Measurements from ENCODE around the gene TRIM39. TPM values are rescaled to one million over a fixed set of nuclear protein-coding genes. Genes with fewer than 3 reads are reported as not detected.
"Not testable (repeated sequence)": the region's sequence is repeated elsewhere in the genome, so short reads cannot be mapped to it uniquely, and the experiment has no call there.

Gene TRIM39
- 9.4 and 10.0 TPM in 2 replicates for total RNA-seq (2012; rRNA removed)
- polyA plus RNA-seq (2012; rRNA removed), result 6.7 and 7.5 TPM in 2 replicates
- 3.4 and 3.8 TPM in 2 replicates for polyA plus RNA-seq (2012; cell fraction: cytosol; rRNA removed)
- polyA plus RNA-seq (2012; cell fraction: nucleus; rRNA removed; ENCODE audit: low replicate concordance), result 17.2 and 30.2 TPM in 2 replicates
- percentile 61 among the genes with signal in this experiment for Bru-seq, nascent RNA
- percentile 65 among the genes with signal in this experiment for BruChase-seq, experiment 1, labeled RNA remaining after a 6-hour chase
- BruChase-seq, experiment 2, labeled RNA remaining after a 2-hour chase, result percentile 72 among the genes with signal in this experiment
- long read RNA-seq, partial matches to known transcripts, result 4 of 14 reads
- long read RNA-seq, other reads (novel, unspliced or antisense), result 6 of 14 reads

DNA sequence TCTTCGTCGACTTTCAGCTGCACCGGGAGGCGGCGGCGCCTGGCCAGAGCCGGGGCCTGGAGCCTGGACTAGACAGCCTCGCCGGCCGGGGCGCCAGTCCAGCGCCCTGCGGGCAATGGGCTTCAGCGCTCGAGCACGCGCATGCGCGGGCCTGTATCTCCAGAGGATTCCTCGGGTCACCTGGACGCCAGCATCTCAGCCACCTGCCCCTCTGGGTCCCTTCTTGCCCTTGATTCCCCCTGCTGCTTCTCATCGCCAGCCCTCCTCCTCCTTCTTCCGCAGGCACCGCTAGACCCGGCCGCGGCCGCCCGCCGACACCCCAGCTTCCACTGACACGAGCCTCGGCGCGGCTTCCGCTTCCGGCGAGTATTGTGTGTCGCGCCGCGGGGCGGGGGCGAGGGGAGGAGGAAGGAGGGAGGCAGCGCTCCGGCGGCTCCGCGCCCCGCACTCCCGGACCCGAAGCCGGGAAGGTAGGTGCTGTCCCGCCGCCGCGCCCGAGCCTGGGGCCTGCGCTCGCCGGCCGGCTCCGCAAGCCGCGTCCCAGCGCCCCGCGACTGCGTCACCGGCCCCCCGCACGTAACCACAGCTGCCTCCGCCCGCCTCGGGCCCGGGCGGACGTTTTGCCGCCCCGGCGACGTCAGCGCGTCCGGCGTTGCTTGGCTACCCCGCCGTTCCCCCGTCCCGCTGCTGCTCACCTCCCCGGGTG lies at the start of gene TRIM39:
Gene TRIM39 (plus strand): TSS at position 402 of the 706 bp plus-strand sequence. CDS start 2,391 bp downstream, outside the sequence.
- WGBS, 2 experiments (ENCODE audit: extremely low coverage in 2 of 2, insufficient read length in 1 of 2), result 0% methylated on average over 19 of the region's 90 CpGs; no CpG with 5 or more reads in 1 of the 2 experiments
- Histone ChIP-seq H3K4me3 (ENCODE audit: insufficient read depth, low read depth, low read length) (peak within 1 kb of the TSS; percentile 96), H4K5ac (ENCODE audit: low read depth, low read length) (peak within 1 kb of the TSS; percentile 85), H3K9me3 (ENCODE audit: control insufficient read depth, insufficient read depth, low read length) (no peaks in the 10 kb centered on the region), H3K56ac (ENCODE audit: extremely low read depth, insufficient read depth, low read length) (peak within 1 kb of the TSS; percentile 95), H2AK5ac (ENCODE audit: low read depth, low read length) (peak within 1 kb of the TSS; percentile 89), H3K14ac (replicated peaks; ENCODE audit: low read depth, low read length) (peak within 1 kb of the TSS; percentile 96), H3K4me2 (ENCODE audit: low read depth, low read length) (peak within 1 kb of the TSS; percentile 86), H3K27ac (ENCODE audit: insufficient read depth, low read length) (peak within 1 kb of the TSS; percentile 96), H3K27me3 (ENCODE audit: control insufficient read depth, insufficient read depth, low read length) (no peaks in the 10 kb centered on the region), H2BK15ac (ENCODE audit: low read depth, low read length) (peak within 1 kb of the TSS; percentile 88; the same call in 1 of the 3 replicates), H3K36me3 (ENCODE audit: control insufficient read depth, insufficient read depth, low read length) (peaks cover 13% of the 10 kb centered on the region; the same call in 1 of the 2 replicates), H3K79me1 (ENCODE audit: low read depth in 1 of 2, low read length in 2 of 2) (peaks cover 16 to 33% of the 10 kb centered on the region in 2 experiments), H2AFZ (replicated peaks; ENCODE audit: low read length, poor library complexity) (peak within 1 kb of the TSS; percentile 96), H3K9me1 (ENCODE audit: insufficient read depth, low read length) (peaks cover 4% of the 10 kb centered on the region), H4K20me1 (ENCODE audit: insufficient read depth, low read length) (peaks cover 17% of the 10 kb centered on the region), H3K23ac (ENCODE audit: low read depth, low read length) (peak within 1 kb of the TSS; percentile 79), H2BK5ac (ENCODE audit: low read depth, low read length, poor library complexity, severe bottlenecking) (peak within 1 kb of the TSS; percentile 88), H3K9ac (ENCODE audit: low read depth, low read length) (peak within 1 kb of the TSS; percentile 92), H2AK9ac (replicated peaks; ENCODE audit: low read depth, low read length, poor library complexity) (peak within 1 kb of the TSS; percentile 94), H2BK20ac (ENCODE audit: low read depth, low read length) (0 out of 2 replicates have a peak within 1 kb of the TSS, but pooled peaks have one; percentile 61), H3K4ac (ENCODE audit: low read depth, low read length) (peak within 1 kb of the TSS; percentile 96), H3K4me1 (ENCODE audit: control insufficient read depth, insufficient read depth, low read length) (peaks cover 5% of the 10 kb centered on the region; the same call in 1 of the 2 replicates), H3K18ac (ENCODE audit: low read depth, low read length) (peak within 1 kb of the TSS; percentile 80), H4K91ac (ENCODE audit: insufficient read depth, low read depth, low read length) (peak within 1 kb of the TSS; percentile 98), H2BK120ac (ENCODE audit: low read depth, low read length) (peak within 1 kb of the TSS; percentile 87), H4K8ac (ENCODE audit: low read depth in 2 of 2, low read length in 2 of 2) (peak within 1 kb of the TSS; percentile 97 to 99)
- ATAC-seq (ENCODE audit: low read depth) (peak; percentile 79), DNase-seq (peak; percentile 84)
- in situ Hi-C loops (cut with MboI; ENCODE audit: low sequenced_read_pairs) (no loop called here), intact Hi-C loops (cut with micrococcal nuclease) (loop anchor here (5.0 kb wide), 1 partner anchor 69 kb away; no protein-coding TSS in a partner anchor), dilution Hi-C loops (cut with HindIII; ENCODE audit: low sequenced_read_pairs, unreplicated experiment) (no loop called here)
- POLR2A ChIA-PET (ENCODE audit: unreplicated experiment), result interaction anchor here (1.1 kb wide), 1 partner anchor 13 kb away, joined by 3 read pairs; no protein-coding TSS in a partner anchor
- BruUV-seq (replicated peaks), result no TSS peak
- TF ChIP-seq POLR2A (IDR thresholded peaks at IDR 0.05; ENCODE audit: low read depth, low read length) (peak; percentile 83), MAZ (IDR thresholded peaks at IDR 0.05; ENCODE audit: borderline replicate concordance, low read depth, low read length) (peak; percentile 93; the same call in 1 of the 2 replicates), BHLHE40 (IDR thresholded peaks at IDR 0.05; ENCODE audit: low read depth, low read length) (no peak), MXI1 (IDR thresholded peaks at IDR 0.05; ENCODE audit: borderline replicate concordance, low read depth, low read length) (peak; percentile 73; the same call in 1 of the 2 replicates)
- CTCF ChIA-PET, result no interaction called here

DNA sequence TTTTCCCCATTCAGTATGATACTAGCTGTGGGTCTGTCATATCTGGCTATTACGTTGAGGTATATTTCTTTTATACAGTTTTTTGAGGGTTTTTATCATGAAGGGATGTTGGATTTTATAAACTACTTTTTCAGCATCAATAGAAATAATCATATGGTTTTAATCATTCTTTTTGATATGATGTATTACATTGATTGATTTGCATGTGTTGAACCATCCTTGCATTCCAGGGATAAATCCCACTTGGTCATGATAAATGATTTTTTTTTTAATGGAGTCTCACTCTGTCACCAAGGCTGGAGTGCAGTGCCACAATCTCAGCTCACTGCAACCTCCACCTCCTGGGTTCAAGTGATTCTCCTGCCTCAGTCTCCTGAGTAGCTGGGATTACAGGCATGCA lies 45.7 kb upstream of the TRIM39 start:
- in situ Hi-C loops (cut with MboI; ENCODE audit: low sequenced_read_pairs); H3K9me1 ChIP-seq (ENCODE audit: insufficient read depth, low read length); H2BK5ac ChIP-seq (ENCODE audit: low read depth, low read length, poor library complexity, severe bottlenecking); H3K14ac ChIP-seq (replicated peaks; ENCODE audit: low read depth, low read length); H3K4me2 ChIP-seq (ENCODE audit: low read depth, low read length); H2AK9ac ChIP-seq (replicated peaks; ENCODE audit: low read depth, low read length, poor library complexity); H4K20me1 ChIP-seq (ENCODE audit: insufficient read depth, low read length); H3K27ac ChIP-seq (ENCODE audit: insufficient read depth, low read length); H3K23ac ChIP-seq (ENCODE audit: low read depth, low read length); H2AFZ ChIP-seq (replicated peaks; ENCODE audit: low read length, poor library complexity); H3K56ac ChIP-seq (ENCODE audit: extremely low read depth, insufficient read depth, low read length); H4K91ac ChIP-seq (ENCODE audit: insufficient read depth, low read depth, low read length); dilution Hi-C loops (cut with HindIII; ENCODE audit: low sequenced_read_pairs, unreplicated experiment); intact Hi-C loops (cut with micrococcal nuclease); H3K18ac ChIP-seq (ENCODE audit: low read depth, low read length); H2AK5ac ChIP-seq (ENCODE audit: low read depth, low read length); H3K4me1 ChIP-seq (ENCODE audit: control insufficient read depth, insufficient read depth, low read length); POLR2A ChIA-PET (ENCODE audit: unreplicated experiment); CTCF ChIA-PET; H4K5ac ChIP-seq (ENCODE audit: low read depth, low read length); H2BK120ac ChIP-seq (ENCODE audit: low read depth, low read length); H4K8ac ChIP-seq (ENCODE audit: low read depth in 2 of 2, low read length in 2 of 2); H3K79me1 ChIP-seq (ENCODE audit: low read depth in 1 of 2, low read length in 2 of 2); H3K27me3 ChIP-seq (ENCODE audit: control insufficient read depth, insufficient read depth, low read length); H3K4me3 ChIP-seq (ENCODE audit: insufficient read depth, low read depth, low read length); H3K36me3 ChIP-seq (ENCODE audit: control insufficient read depth, insufficient read depth, low read length); ATAC-seq (ENCODE audit: low read depth); H3K4ac ChIP-seq (ENCODE audit: low read depth, low read length); H2BK20ac ChIP-seq (ENCODE audit: low read depth, low read length); BruUV-seq (replicated peaks); H3K9ac ChIP-seq (ENCODE audit: low read depth, low read length); H2BK15ac ChIP-seq (ENCODE audit: low read depth, low read length): not testable (repeated sequence)
- no CpG with 5 or more reads among the region's 1 CpG for WGBS, 2 experiments (ENCODE audit: extremely low coverage in 2 of 2, insufficient read length in 1 of 2)
- peaks cover 34% of the 10 kb centered on the region for H3K9me3 ChIP-seq (ENCODE audit: control insufficient read depth, insufficient read depth, low read length)
- DNase-seq, result peak; percentile 7

Measured in IMR-90 (cell line).